HepG2 (cell line): Measurements from ENCODE around the gene TMEM129.

Experiments used
- NBN ChIP-seq: fragments of 450-650 bp; conservative IDR thresholded peaks from 2 replicates; pipeline ENCODE4 v1.6.1; 2017
- TEAD3 ChIP-seq: optimal IDR thresholded peaks from 2 replicates; pipeline ENCODE3; 2016; ENCODE audit warnings: borderline replicate concordance

- TF ChIP-seq NBN (no peak), TEAD3 (CRISPR knock-in tag) (no peak)
Measured at GRCh38 chr4:1684506-1685234, 36.5 kb downstream of the TMEM129 start.
